Kidney (tissue), 14 donors: Measurements from ENCODE around the gene C1orf35. TPM values are rescaled to one million over a fixed set of nuclear protein-coding genes. Genes with fewer than 3 reads are reported as not detected.

Source experiments
- DNase-seq, 5 donors: peaks; one replicate each; pipeline ENCODE4 v3.0.0-alpha.2; 2013 to 2020
- FAIRE-seq: peaks from 2 replicates; lab custom pipeline; 2012; peaks lifted over from hg19 to GRCh38; lab: Jason Lieb, UNC
- H3K27ac ChIP-seq, 2 donors: one replicate each; pipeline ENCODE4 v1.7.0; 2013; ENCODE audit warnings: low read depth in 2 of 2, low read length in 2 of 2, inconsistent platforms in 1 of 2
- H3K27me3 ChIP-seq: one replicate; pipeline ENCODE4 v1.7.1; 2013; ENCODE audit warnings: low read length, inconsistent platforms; ENCODE audit not compliant: control insufficient read depth, insufficient read depth
- H3K36me3 ChIP-seq, 3 donors: one replicate each; pipeline versions ENCODE4 v1.7.0 to v1.7.1; 2013; ENCODE audit warnings: low read length in 3 of 3, control low read depth in 1 of 3, inconsistent platforms in 1 of 3; ENCODE audit not compliant: insufficient read depth in 3 of 3, control insufficient read depth in 2 of 3
- H3K4me1 ChIP-seq, 3 donors: one replicate each; pipeline versions ENCODE4 v1.7.0 to v1.7.1; 2013; ENCODE audit warnings: low read length in 3 of 3, inconsistent platforms in 1 of 3, low read depth in 1 of 3; ENCODE audit not compliant: control insufficient read depth in 2 of 3, insufficient read depth in 2 of 3
- H3K4me3 ChIP-seq, 3 donors: one replicate each; pipeline versions ENCODE4 v1.7.0 to v1.8.1; 2013; ENCODE audit warnings: low read length in 3 of 3, control low read depth in 1 of 3, inconsistent platforms in 1 of 3
- H3K9ac ChIP-seq, 3 donors: one replicate each; pipeline versions ENCODE4 v1.7.0 to v1.7.1; 2013; ENCODE audit warnings: low read length in 3 of 3, control low read depth in 1 of 3, inconsistent platforms in 1 of 3
- H3K9me3 ChIP-seq, 3 donors: one replicate each; pipeline versions ENCODE4 v1.7.0 to v1.7.1; 2013; ENCODE audit warnings: low read length in 3 of 3, control low read depth in 1 of 3, inconsistent platforms in 1 of 3; ENCODE audit not compliant: control insufficient read depth in 2 of 3, insufficient read depth in 1 of 3
- intact Hi-C: fragments of 100-400 bp; cut with DNase I; formaldehyde crosslinking; loops from one replicate; pipeline ENCODE4 v1.11.1; 2022
- polyA plus RNA-seq: library from polyadenylated mRNA; stranded (reverse); fragments of 350-450 nt; fragmentation: Illumina TruSeq; extraction: RNeasy Lipid Tissue Mini Kit (QIAGEN cat#74804); gene quantifications from one replicate; pipeline ENCODE4 v1.2.3, GENCODE V29; 2014; ENCODE audit warnings: low read depth, low replicate concordance; ENCODE audit not compliant: insufficient read depth
- total RNA-seq: library from RNA; stranded (reverse); fragmentation: NEBNext Ultra II Directional; extraction: Animal tissue kit (Norgen Biotek cat#: 25700); gene quantifications from one replicate; pipeline ENCODE4 v1.2.1, GENCODE V29; 2021
- TF ChIP-seq, protein P1 (sequence below): IDR thresholded peaks from 3 replicates; pipeline ENCODE4 v1.5.1; 2012; ENCODE audit warnings: mild to moderate bottlenecking, moderate library complexity, borderline replicate concordance; ENCODE audit not compliant: insufficient read depth; ENCODE audit errors: extremely low read depth
- donor health status: control.
- donor health status: control.
- donor health status: control.
- donor health status: control.
- donor health status: control.
- donor health status: DM: yes; HTN: yes; CAD: no.
- donor health status: Normal renal cell carcinoma (clear cell type).

C1orf35 gene
- total and polyA plus RNA-seq, 2 donors from 2014 or later: 17.4 to 17.6 TPM

GRCh38 chr1:228105996-228106799 lies 3.1 kb upstream of the C1orf35 start:
- H3K9me3 ChIP-seq: no peaks in the 10 kb centered on the region
- H3K4me1 ChIP-seq: peaks cover 0 to 22% (median 4%) of the 10 kb centered on the region in 3 donors
- H3K36me3 ChIP-seq: peaks cover 0 to 11% (median 6%) of the 10 kb centered on the region in 3 donors
- H3K27ac ChIP-seq: no peak overlapping the region
- FAIRE-seq (no peak), DNase-seq (peak in 1 of 5 donors; percentile 41)
- no peaks in the 10 kb centered on the region for H3K27me3 ChIP-seq
- TF ChIP-seq, protein P1, sequence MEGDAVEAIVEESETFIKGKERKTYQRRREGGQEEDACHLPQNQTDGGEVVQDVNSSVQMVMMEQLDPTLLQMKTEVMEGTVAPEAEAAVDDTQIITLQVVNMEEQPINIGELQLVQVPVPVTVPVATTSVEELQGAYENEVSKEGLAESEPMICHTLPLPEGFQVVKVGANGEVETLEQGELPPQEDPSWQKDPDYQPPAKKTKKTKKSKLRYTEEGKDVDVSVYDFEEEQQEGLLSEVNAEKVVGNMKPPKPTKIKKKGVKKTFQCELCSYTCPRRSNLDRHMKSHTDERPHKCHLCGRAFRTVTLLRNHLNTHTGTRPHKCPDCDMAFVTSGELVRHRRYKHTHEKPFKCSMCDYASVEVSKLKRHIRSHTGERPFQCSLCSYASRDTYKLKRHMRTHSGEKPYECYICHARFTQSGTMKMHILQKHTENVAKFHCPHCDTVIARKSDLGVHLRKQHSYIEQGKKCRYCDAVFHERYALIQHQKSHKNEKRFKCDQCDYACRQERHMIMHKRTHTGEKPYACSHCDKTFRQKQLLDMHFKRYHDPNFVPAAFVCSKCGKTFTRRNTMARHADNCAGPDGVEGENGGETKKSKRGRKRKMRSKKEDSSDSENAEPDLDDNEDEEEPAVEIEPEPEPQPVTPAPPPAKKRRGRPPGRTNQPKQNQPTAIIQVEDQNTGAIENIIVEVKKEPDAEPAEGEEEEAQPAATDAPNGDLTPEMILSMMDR: no peak
- H3K4me3 ChIP-seq: no peak overlapping the region
- intact Hi-C loops: no loop called here
- H3K9ac ChIP-seq: no peak overlapping the region

DNA sequence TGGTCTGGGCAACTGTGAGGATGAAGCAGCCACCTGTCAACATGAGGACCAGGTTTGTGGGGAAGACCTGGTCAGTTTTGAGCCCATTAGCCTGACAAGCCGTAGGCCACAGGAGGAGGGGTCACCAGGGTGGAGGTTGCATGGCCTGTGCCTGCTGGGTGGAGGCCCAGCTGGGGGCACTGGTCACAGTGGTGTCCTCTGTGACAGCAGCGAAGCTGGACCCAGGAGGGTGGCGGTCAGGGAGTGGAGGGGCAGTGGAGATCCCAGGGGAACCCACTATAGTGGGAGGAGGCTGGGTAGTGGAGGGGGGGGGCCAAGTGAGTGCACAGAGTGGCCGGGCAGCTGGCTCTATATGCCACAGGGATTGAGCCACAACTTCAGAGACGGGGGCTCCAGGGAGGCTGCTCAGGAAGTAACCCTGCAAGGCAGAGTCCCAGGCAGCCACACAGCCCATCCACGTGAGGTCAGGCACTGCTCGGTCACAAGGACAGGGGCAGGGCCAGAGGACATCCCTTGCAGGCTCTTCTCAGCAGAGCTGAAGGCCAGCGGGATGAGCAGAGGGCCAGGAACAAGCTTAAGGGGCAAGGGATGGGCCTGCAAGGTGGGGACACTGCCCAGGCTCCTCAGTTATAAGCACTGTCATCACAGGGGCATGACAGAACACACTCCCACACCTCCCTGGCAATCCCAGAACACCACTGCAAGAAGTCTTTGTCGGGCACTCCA lies 2.3 kb upstream of the C1orf35 start:
- Histone ChIP-seq H3K9me3 (no peaks in the 10 kb centered on the region), H3K27ac (no peak overlapping the region), H3K4me1 (peaks cover 0 to 24% (median 4%) of the 10 kb centered on the region in 3 donors), H3K9ac (no peak overlapping the region), H3K4me3 (no peak overlapping the region), H3K27me3 (no peaks in the 10 kb centered on the region), H3K36me3 (peaks cover 0 to 11% (median 9%) of the 10 kb centered on the region in 3 donors)
- FAIRE-seq (no peak), DNase-seq (peak in 1 of 5 donors; percentile 66)
- intact Hi-C loops: no loop called here
- TF ChIP-seq, protein P1: no peak

- intact Hi-C loops: no loop called here
- TF ChIP-seq, protein P1: no peak
- H3K27ac ChIP-seq: no peak overlapping the region
- no peaks in the 10 kb centered on the region for H3K9me3 ChIP-seq
- peaks cover 0 to 20% (median 4%) of the 10 kb centered on the region in 3 donors for H3K4me1 ChIP-seq
- H3K4me3 ChIP-seq: no peak overlapping the region
- FAIRE-seq (no peak), DNase-seq (peak in 2 of 5 donors; percentile 59 to 65)
- no peaks in the 10 kb centered on the region for H3K27me3 ChIP-seq
- no peak overlapping the region for H3K9ac ChIP-seq
- peaks cover 0 to 11% (median 11%) of the 10 kb centered on the region in 3 donors for H3K36me3 ChIP-seq
Observed at GRCh38 chr1:228104526-228105269, 1.6 kb upstream of the C1orf35 start.
